Activated naive CD4-positive, alpha-beta T cell treated with anti-CD3 and anti-CD28 coated beads, Interleukin-2, amount 50 U/mL, for 24 hours (primary cell): ENCODE results near the gene DOCK10.
"Not testable (repeated sequence)": the region's sequence is repeated elsewhere in the genome, so short reads cannot be mapped to it uniquely, and the experiment has no call there.

Experiments
- H3K27ac Mint-ChIP-seq: one replicate; pipeline ENCODE4 v1.8.0; 2021; ENCODE audit warnings: mild to moderate bottlenecking, mixed read lengths
- H3K27me3 Mint-ChIP-seq: one replicate; pipeline ENCODE4 v1.8.0; 2021; ENCODE audit warnings: mixed read lengths
- H3K36me3 Mint-ChIP-seq: one replicate; pipeline ENCODE4 v1.8.0; 2021; ENCODE audit warnings: mixed read lengths
- H3K4me1 Mint-ChIP-seq: one replicate; pipeline ENCODE4 v1.8.0; 2021; ENCODE audit warnings: mixed read lengths
- H3K4me3 Mint-ChIP-seq: one replicate; pipeline ENCODE4 v1.8.0; 2021; ENCODE audit warnings: mild to moderate bottlenecking, mixed read lengths
- H3K9me3 Mint-ChIP-seq: one replicate; pipeline ENCODE4 v1.8.0; 2021; ENCODE audit warnings: mixed read lengths

The DOCK10 gene

GRCh38 chr2:225064362-225064761 lies 22.1 kb upstream of the DOCK10 start:
- H3K27me3 Mint-ChIP-seq: no peaks in the 10 kb centered on the region
- peak overlapping the region; percentile 39 for H3K4me3 Mint-ChIP-seq

DNA sequence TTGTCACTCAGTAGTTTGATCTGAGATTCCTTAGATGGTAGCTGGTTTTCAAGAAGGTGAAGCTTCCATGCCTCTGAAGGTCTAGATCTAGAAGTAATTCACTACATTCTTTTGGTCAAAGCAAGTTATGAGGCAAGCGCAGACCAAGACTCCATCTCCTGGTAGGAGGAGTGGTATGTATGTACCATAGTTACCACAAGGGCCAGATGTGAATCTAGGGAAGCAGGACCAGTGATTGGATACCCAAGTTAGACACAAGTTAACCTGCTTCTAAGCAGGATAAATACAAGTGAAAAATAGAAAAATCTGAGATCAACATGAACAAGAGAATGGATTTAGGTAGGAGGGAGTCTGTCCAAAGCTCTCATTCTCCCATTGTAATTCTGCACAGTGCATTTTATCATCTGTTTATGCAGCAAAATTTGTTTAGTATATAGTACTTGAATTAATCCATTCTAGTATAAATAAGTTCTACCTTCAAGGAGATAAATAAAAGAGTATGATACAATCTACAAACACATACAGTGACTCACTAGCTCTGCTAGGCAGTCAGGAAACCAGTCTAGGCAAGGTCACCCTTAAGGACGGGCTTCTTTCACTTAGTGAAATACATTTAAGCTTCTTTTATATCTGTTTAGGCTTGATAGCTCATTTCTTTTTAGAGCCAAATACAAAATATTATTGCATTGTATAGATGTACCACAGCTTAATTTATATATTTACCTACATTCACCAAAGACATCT lies 14.2 kb upstream of the DOCK10 start:
- peak overlapping the region; percentile 28 for H3K4me3 Mint-ChIP-seq
- H3K27me3 Mint-ChIP-seq: no peaks in the 10 kb centered on the region
- H3K27ac Mint-ChIP-seq: peak overlapping the region; percentile 32
- peaks cover 4% of the 10 kb centered on the region for H3K36me3 Mint-ChIP-seq
- no peaks in the 10 kb centered on the region for H3K9me3 Mint-ChIP-seq
- peaks cover 78% of the 10 kb centered on the region for H3K4me1 Mint-ChIP-seq

More at GRCh38 chr2:225064362-225064761, 22.1 kb upstream of the DOCK10 start:
- Mint-ChIP-seq H3K4me1 (peaks cover 57% of the 10 kb centered on the region), H3K9me3 (peaks cover 9% of the 10 kb centered on the region), H3K27ac (peak overlapping the region; percentile 85), H3K36me3 (peaks cover 11% of the 10 kb centered on the region)

- Mint-ChIP-seq H3K4me1 (peaks cover 83% of the 10 kb centered on the region), H3K27ac (no peak overlapping the region)
Measured at GRCh38 chr2:225055714-225056113, 13.4 kb upstream of the DOCK10 start.

DNA sequence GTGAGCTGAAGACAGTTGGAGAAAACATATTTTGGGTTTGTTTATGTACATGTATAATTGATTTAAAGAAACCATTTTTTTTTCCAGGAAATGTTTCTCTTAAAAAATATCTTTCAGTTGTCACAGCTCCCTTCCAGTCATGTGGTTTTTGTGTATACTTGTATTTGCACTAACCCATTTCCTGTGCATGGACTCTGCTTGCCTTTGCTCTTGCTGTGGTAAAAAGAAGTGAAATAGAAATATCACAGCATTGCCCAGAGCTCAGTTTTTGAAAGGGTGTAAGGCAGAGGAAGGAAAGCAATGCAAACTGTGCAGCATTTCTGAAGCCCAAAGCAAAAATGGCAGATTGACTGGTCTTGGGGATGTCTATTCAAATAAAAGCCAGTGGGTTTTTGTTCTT lies 10.4 kb upstream of the DOCK10 start:
- Mint-ChIP-seq H3K4me3 (peak overlapping the region; percentile 53), H3K27me3 (no peaks in the 10 kb centered on the region), H3K4me1 (peaks cover 72% of the 10 kb centered on the region), H3K36me3 (no peaks in the 10 kb centered on the region), H3K27ac (peak overlapping the region; percentile 31), H3K9me3 (no peaks in the 10 kb centered on the region)

More at GRCh38 chr2:225055714-225056113, 13.4 kb upstream of the DOCK10 start:
- Mint-ChIP-seq H3K9me3 (no peaks in the 10 kb centered on the region), H3K36me3 (peaks cover 4% of the 10 kb centered on the region), H3K27me3 (no peaks in the 10 kb centered on the region), H3K4me3 (no peak overlapping the region)

DNA sequence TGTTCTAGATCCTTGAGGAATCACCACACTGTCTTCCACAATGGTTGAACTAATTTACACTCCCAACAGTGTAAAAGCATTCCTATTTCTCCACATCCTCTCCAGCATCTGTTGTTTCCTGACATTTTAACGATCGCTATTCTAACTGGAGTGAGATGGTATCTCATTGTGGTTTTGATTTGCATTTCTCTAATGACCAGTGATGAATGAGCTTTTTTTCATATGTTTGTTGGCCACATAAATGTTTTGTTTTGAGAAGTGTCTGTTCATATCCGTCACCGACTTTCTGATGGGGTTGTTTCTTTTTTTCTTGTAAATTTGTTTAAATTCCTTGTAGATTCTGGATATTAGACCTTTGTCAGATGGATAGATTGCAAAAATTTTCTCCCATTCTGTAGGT lies 5.2 kb upstream of the DOCK10 start:
- H3K27ac Mint-ChIP-seq: not testable (repeated sequence)

DNA sequence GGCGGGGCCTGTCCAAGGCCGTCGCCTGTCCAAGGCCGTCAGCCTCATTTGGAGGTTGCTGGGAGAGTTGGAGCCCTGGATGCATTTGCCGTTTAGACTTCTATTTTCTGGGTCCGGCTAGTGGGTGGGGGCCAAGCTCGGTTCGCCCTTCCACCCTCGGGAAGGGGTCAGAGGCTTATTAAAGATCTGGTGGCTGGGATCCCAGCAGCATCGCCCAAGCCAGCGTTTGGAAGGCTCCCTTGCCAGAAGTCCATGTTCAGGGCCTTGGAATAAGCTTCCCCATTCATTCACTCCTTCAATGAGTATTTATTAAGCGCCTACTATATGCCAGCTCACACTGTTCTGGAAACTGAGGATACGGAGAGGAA lies 516 bp upstream of the DOCK10 start:
- no peaks in the 10 kb centered on the region for H3K9me3 Mint-ChIP-seq
- H3K4me3 Mint-ChIP-seq: peak overlapping the region; percentile 85
- peaks cover 8% of the 10 kb centered on the region for H3K36me3 Mint-ChIP-seq
- H3K27ac Mint-ChIP-seq: peak overlapping the region; percentile 79
- no peaks in the 10 kb centered on the region for H3K27me3 Mint-ChIP-seq
- peaks cover 52% of the 10 kb centered on the region for H3K4me1 Mint-ChIP-seq

More for the DNA sequence above, 5.2 kb upstream of the DOCK10 start:
- peaks cover 43% of the 10 kb centered on the region for H3K4me1 Mint-ChIP-seq
- H3K36me3 Mint-ChIP-seq, H3K9me3 Mint-ChIP-seq, H3K27me3 Mint-ChIP-seq, H3K4me3 Mint-ChIP-seq: not testable (repeated sequence)

DNA sequence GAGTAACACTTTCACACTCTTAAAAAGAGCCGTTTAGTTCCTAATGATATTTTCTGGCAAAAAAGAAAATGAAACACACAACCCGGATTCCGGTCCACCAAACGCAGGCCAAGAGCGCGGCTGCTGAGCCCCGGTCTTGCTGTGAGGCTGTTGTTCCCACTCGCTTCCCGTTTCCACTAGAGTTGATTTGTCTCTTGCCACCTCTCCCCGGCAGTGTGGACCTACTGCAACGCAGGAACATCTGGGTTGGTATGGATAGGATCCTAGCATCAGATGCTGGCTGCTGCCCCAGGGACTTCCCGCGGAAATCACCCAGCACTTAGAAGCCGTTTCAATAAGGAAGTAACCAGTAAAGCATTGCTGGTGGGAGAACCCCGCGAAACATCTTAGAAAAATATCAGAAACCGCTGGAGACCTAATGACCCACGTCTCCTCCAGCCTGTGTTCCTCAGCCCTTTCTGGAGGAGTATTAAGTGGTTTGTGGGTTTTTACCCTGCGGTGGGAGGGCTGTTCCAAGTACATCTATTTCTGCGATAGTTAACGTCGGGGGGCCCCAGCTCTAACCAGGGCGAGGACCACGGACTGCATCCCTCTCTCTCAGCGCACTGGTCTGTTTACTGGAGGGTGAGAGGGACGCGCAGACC lies 939 bp downstream of the DOCK10 start:
- Mint-ChIP-seq H3K9me3 (no peaks in the 10 kb centered on the region), H3K4me3 (peak overlapping the region; percentile 95), H3K36me3 (peaks cover 11% of the 10 kb centered on the region), H3K27ac (peak overlapping the region; percentile 99), H3K27me3 (no peaks in the 10 kb centered on the region), H3K4me1 (peaks cover 67% of the 10 kb centered on the region)

- no peaks in the 10 kb centered on the region for H3K27me3 Mint-ChIP-seq
Measured at GRCh38 chr2:225040856-225041206, 1.4 kb downstream of the DOCK10 start.

GRCh38 chr2:225040142-225040541 lies 2.1 kb downstream of the DOCK10 start:
- H3K27me3 Mint-ChIP-seq: no peaks in the 10 kb centered on the region
- peaks cover 73% of the 10 kb centered on the region for H3K4me1 Mint-ChIP-seq
- peak overlapping the region; percentile 99 for H3K27ac Mint-ChIP-seq
- peak overlapping the region; percentile 95 for H3K4me3 Mint-ChIP-seq
- no peaks in the 10 kb centered on the region for H3K9me3 Mint-ChIP-seq
- H3K36me3 Mint-ChIP-seq: peaks cover 16% of the 10 kb centered on the region

More at GRCh38 chr2:225040856-225041206, 1.4 kb downstream of the DOCK10 start:
- Mint-ChIP-seq H3K27ac (peak overlapping the region; percentile 99), H3K4me1 (peaks cover 68% of the 10 kb centered on the region), H3K9me3 (no peaks in the 10 kb centered on the region), H3K4me3 (peak overlapping the region; percentile 95), H3K36me3 (peaks cover 13% of the 10 kb centered on the region)

GRCh38 chr2:225038231-225038523 lies 4.1 kb downstream of the DOCK10 start:
- Mint-ChIP-seq H3K36me3 (peaks cover 34% of the 10 kb centered on the region), H3K27me3 (no peaks in the 10 kb centered on the region), H3K4me3 (peak overlapping the region; percentile 95), H3K27ac (peak overlapping the region; percentile 99), H3K9me3 (no peaks in the 10 kb centered on the region), H3K4me1 (peaks cover 80% of the 10 kb centered on the region)

- peaks cover 34% of the 10 kb centered on the region for H3K36me3 Mint-ChIP-seq
- peak overlapping the region; percentile 95 for H3K4me3 Mint-ChIP-seq
- no peaks in the 10 kb centered on the region for H3K27me3 Mint-ChIP-seq
- peak overlapping the region; percentile 99 for H3K27ac Mint-ChIP-seq
- no peaks in the 10 kb centered on the region for H3K9me3 Mint-ChIP-seq
- H3K4me1 Mint-ChIP-seq: peaks cover 78% of the 10 kb centered on the region
Measured at GRCh38 chr2:225037415-225038230, 4.6 kb downstream of the DOCK10 start.

DNA sequence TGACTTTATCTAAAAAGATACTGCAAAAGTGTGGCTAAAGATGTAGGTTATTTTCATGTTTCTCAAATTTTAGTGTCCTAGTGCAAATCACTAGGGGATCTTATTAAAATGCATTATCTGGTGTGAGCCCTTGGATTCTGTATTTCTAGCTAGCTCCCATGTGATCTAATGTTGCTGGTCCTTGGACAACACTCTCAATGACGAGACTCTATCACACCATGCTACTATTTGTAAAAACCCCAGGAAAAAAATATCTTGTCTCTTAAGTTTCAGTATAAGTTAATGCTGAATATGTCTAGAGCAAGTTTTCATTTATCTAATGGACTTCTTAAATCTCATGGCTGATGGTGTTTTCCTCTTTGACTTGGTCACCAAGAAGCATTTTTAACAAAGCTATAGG lies 5.8 kb downstream of the DOCK10 start:
- Mint-ChIP-seq H3K27me3 (no peaks in the 10 kb centered on the region), H3K36me3 (peaks cover 35% of the 10 kb centered on the region), H3K27ac (peak overlapping the region; percentile 88), H3K4me1 (peaks cover 90% of the 10 kb centered on the region), H3K4me3 (peak overlapping the region; percentile 66), H3K9me3 (no peaks in the 10 kb centered on the region)

DNA sequence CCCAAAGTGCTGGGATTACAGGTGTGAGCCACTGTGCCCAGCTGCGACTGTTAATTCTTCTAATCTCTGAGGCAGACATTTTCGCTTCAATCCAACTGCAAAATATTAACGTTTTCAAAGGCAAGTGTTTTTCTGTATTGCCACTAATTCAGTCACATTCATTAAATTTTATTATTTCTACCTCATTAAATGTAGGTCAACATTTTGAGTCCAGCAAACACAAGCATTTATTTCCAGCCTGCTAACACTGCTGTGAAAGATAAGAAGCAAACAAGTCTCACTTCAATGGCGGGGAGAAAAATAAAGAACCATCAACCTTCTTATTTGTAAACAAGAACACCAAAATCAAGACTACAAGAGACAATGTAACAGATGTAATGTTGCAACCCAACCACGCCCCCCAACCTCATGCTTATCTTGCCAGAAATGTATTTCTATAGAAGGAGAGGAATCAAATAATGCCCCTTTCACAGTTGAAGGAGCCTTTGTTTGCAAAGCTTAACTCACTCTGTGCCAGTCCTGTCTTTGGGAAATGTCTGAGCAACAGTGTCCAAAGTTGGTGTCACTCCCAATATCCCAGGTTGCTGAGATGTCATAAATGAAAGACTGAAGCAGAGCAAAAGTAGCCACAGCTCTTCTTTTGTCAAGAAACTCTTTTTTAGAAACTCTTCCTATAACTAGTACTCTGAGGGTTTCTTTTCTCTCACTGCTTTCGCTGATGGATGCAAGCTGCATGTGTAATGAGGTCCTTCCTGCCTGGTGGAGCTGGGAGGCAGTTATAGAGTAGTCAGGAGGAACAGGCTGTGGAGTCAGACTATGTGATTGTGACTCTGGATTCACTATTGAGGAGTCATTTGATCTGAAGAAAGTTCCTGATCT lies 8.6 kb downstream of the DOCK10 start:
- no peaks in the 10 kb centered on the region for H3K27me3 Mint-ChIP-seq
- peak overlapping the region; percentile 61 for H3K4me3 Mint-ChIP-seq
- peaks cover 85% of the 10 kb centered on the region for H3K4me1 Mint-ChIP-seq
- peak overlapping the region; percentile 81 for H3K27ac Mint-ChIP-seq
- peaks cover 34% of the 10 kb centered on the region for H3K36me3 Mint-ChIP-seq
- no peaks in the 10 kb centered on the region for H3K9me3 Mint-ChIP-seq

DNA sequence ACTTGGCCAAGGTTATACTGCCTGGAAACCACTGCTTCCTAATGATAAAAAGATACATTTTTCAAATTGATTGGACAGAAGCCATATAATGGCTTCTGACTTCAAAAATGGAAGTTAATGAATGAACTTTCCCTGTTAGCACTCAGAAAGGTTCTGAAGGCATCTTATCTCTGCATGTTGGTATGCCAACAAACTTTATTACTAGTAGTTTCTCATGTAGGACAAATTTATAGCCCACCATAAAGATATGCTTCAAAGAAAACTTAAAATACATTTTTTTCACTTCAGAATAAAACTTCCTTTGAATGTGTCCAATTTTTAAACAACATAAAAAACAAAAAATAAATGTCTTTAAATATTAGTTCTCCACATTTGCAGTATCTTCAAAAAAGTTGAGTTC lies 10.0 kb downstream of the DOCK10 start:
- Mint-ChIP-seq H3K27me3 (no peaks in the 10 kb centered on the region), H3K27ac (peak overlapping the region; percentile 93), H3K36me3 (peaks cover 36% of the 10 kb centered on the region), H3K4me3 (peak overlapping the region; percentile 13), H3K4me1 (peaks cover 84% of the 10 kb centered on the region), H3K9me3 (no peaks in the 10 kb centered on the region)

DNA sequence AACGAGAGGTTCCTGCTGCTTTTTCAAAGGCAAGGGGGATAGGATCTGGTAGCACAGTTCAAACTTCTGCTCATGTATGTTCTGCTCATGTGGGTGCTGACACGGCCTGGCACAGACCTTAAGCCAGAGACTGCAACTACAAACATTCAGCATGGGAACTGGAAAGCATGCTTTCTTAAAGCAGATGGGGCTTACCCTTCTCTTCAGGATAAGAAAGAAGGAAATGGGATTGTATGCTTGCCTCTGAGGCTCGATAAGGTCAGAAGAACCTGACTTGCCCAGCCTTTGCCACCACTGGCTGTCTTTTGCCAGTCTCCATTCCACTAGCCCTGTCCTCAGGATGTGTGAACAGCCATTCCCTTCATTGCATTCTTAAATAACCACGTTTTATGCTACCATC lies 10.7 kb downstream of the DOCK10 start:
- peaks cover 33% of the 10 kb centered on the region for H3K36me3 Mint-ChIP-seq
- H3K27me3 Mint-ChIP-seq: no peaks in the 10 kb centered on the region
- peaks cover 84% of the 10 kb centered on the region for H3K4me1 Mint-ChIP-seq
- H3K4me3 Mint-ChIP-seq: peak overlapping the region; percentile 45
- peak overlapping the region; percentile 93 for H3K27ac Mint-ChIP-seq
- H3K9me3 Mint-ChIP-seq: no peaks in the 10 kb centered on the region
